GM19324 (cell line): ENCODE results near the gene CTAGE4.
"Not testable (repeated sequence)": the region's sequence is repeated elsewhere in the genome, so short reads cannot be mapped to it uniquely, and the experiment has no call there.

Source experiments
- ATAC-seq: cut with Tn5 transposase; IDR thresholded peaks from one replicate; pipeline ENCODE4 v1.9.1; 2021; ENCODE audit warnings: mild to moderate bottlenecking, moderate library complexity; ENCODE audit not compliant: unreplicated experiment, low FRiP score

Gene CTAGE4

GRCh38 chr7:144183166-144183565 is at the start of gene CTAGE4:
Gene CTAGE4, plus strand, starts transcription at chr7:144183466. Its CDS starts 38 bp downstream, at chr7:144183504.
- ATAC-seq = not testable (repeated sequence)

- no peak for ATAC-seq
Measured at GRCh38 chr7:144134116-144134515, 49.1 kb upstream of the CTAGE4 start.

- ATAC-seq = no peak
Measured at GRCh38 chr7:144137501-144137900, 45.8 kb upstream of the CTAGE4 start.

- ATAC-seq = no peak
Measured at GRCh38 chr7:144142187-144142586, 41.1 kb upstream of the CTAGE4 start.

GRCh38 chr7:144144426-144144825 is 38.8 kb upstream of the CTAGE4 start:
- ATAC-seq = no peak

- no peak for ATAC-seq
Measured at GRCh38 chr7:144148224-144148827, 34.9 kb upstream of the CTAGE4 start.

GRCh38 chr7:144158861-144159260 is 24.4 kb upstream of the CTAGE4 start:
- ATAC-seq = no peak

GRCh38 chr7:144164784-144165183 is 18.5 kb upstream of the CTAGE4 start:
- ATAC-seq = no peak

GRCh38 chr7:144171594-144172350 is 11.5 kb upstream of the CTAGE4 start:
- not testable (repeated sequence) for ATAC-seq

- no peak for ATAC-seq
Measured at GRCh38 chr7:144174613-144175012, 8.7 kb upstream of the CTAGE4 start.

GRCh38 chr7:144178380-144179164 is 4.7 kb upstream of the CTAGE4 start:
- ATAC-seq = peak; percentile 92

- peak; percentile 57 for ATAC-seq
Measured at GRCh38 chr7:144179165-144179479, 4.1 kb upstream of the CTAGE4 start.

GRCh38 chr7:144187848-144188247 is 4.6 kb downstream of the CTAGE4 start:
- not testable (repeated sequence) for ATAC-seq

GRCh38 chr7:144188578-144189171 is 5.4 kb downstream of the CTAGE4 start:
- not testable (repeated sequence) for ATAC-seq

GRCh38 chr7:144193782-144194181 is 10.5 kb downstream of the CTAGE4 start:
- not testable (repeated sequence) for ATAC-seq

- ATAC-seq = not testable (repeated sequence)
Measured at GRCh38 chr7:144194453-144194852, 11.2 kb downstream of the CTAGE4 start.

- peak; percentile 70 for ATAC-seq
Measured at GRCh38 chr7:144195212-144195872, 12.1 kb downstream of the CTAGE4 start, which contains the start of gene ARHGEF35. Gene ARHGEF35, minus strand, starts transcription at chr7:144195833. Its CDS starts 7,450 bp downstream, at chr7:144188383.

GRCh38 chr7:144198934-144199333 is 15.7 kb downstream of the CTAGE4 start:
- not testable (repeated sequence) for ATAC-seq

- ATAC-seq = not testable (repeated sequence)
Measured at GRCh38 chr7:144201978-144202377, 18.7 kb downstream of the CTAGE4 start.

GRCh38 chr7:144203086-144203485 is 19.8 kb downstream of the CTAGE4 start:
- ATAC-seq = not testable (repeated sequence)
